Breast epithelium (tissue), 4 donors: ENCODE data around the gene SLC6A1. TPM values are rescaled to one million over a fixed set of nuclear protein-coding genes. Genes with fewer than 3 reads are reported as not detected.

ENCODE experiments used
- DNase-seq, 2 donors: peaks; one replicate each; pipeline ENCODE4 v3.0.0-alpha.2; 2019; ENCODE audit warnings: low spot score in 2 of 2
- H3K27ac ChIP-seq, 2 donors: fragments of 200-600 bp; sonication (generic) in 1 of 2; one replicate each; pipeline ENCODE4 v1.5.1; 2016 to 2019; ENCODE audit warnings: mild to moderate bottlenecking in 1 of 2
- H3K27me3 ChIP-seq, 2 donors: fragments of 200-600 bp; sonication (generic) in 1 of 2; one replicate each; pipeline versions ENCODE4 v1.5.1 to v1.6.0; 2017 to 2019; ENCODE audit warnings: control low read depth in 1 of 2, mild to moderate bottlenecking in 1 of 2
- H3K36me3 ChIP-seq: fragments of 200-600 bp; one replicate; pipeline ENCODE4 v1.5.1; 2019
- H3K4me1 ChIP-seq, 2 donors: fragments of 200-600 bp; sonication (generic); one replicate each; pipeline ENCODE4 v1.5.1; 2016 to 2019; ENCODE audit warnings: control low read depth in 1 of 2
- H3K4me3 ChIP-seq, 3 donors: fragments of 200-600 bp; sonication (generic); 1 replicate in 2 of 3; 2 replicates in 1 of 3; pipeline ENCODE4 v1.5.1; 2016 to 2019; ENCODE audit warnings: mild to moderate bottlenecking in 3 of 3, moderate library complexity in 2 of 3
- H3K9me3 ChIP-seq, 2 donors: fragments of 200-600 bp; sonication (generic) in 1 of 2; one replicate each; pipeline ENCODE4 v1.5.1; 2016 to 2019; ENCODE audit warnings: control low read depth in 1 of 2
- POLR2A ChIP-seq: fragments of 450-650 bp; IDR thresholded peaks from one replicate; pipeline ENCODE4 v1.6.1; 2016; ENCODE audit warnings: antibody characterized with exemption, mild to moderate bottlenecking, moderate library complexity
- POLR2AphosphoS5 ChIP-seq, 3 donors: sonication (generic); formaldehyde crosslinking; IDR thresholded peaks; one replicate each; pipeline ENCODE4 v1.6.1; 2017; ENCODE audit warnings: antibody characterized with exemption in 3 of 3
- intact Hi-C: fragments of 100-400 bp; cut with DNase I; formaldehyde crosslinking; loops from one replicate; pipeline ENCODE4 v1.15.1; 2023; ENCODE audit warnings: low total_unique reads
- total RNA-seq, 3 donors: library from RNA; depleted of rRNA; stranded (reverse); fragments of >200 nt; gene quantifications; one replicate each; pipeline ENCODE4 v1.1.0, GENCODE V29; 2016
- TF ChIP-seq, protein P1 (sequence below), 3 donors: fragments of 450-650 bp; IDR thresholded peaks; one replicate each; pipeline ENCODE4 v1.5.1; 2016 to 2017; ENCODE audit warnings: antibody characterized with exemption in 3 of 3, mild to moderate bottlenecking in 3 of 3, moderate library complexity in 3 of 3

SLC6A1 gene
- total RNA-seq, 3 donors from 2014 or later, result under 0.01 to 0.32 (median 0.29) TPM

DNA sequence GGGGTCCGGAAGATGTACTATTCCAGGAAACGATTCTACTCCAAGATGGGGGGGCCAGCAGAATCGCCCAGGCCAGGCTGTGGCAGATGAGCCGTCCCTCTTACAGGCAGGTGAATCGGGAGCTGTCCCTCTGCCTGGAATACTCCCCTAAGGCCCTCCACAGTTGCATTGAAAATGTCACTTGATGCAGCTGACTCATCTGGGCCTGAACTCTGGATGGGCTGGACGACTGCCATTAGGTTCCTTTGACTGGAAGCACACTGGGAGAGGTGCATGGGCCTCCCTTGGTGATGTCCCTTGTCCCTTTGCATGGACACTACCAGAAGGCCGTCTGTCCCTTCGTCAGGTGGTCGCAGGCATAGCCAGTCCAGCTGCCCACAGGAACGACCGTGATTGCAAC, 92.1 kb downstream of the SLC6A1 start:
- intact Hi-C loops, result no loop called here
- no peak for DNase-seq
- Histone ChIP-seq H3K9me3 (no peaks in the 10 kb centered on the region), H3K27ac (no peak overlapping the region), H3K4me1 (no peaks in the 10 kb centered on the region), H3K4me3 (no peak overlapping the region), H3K36me3 (no peaks in the 10 kb centered on the region), H3K27me3 (no peaks in the 10 kb centered on the region)
- TF ChIP-seq POLR2AphosphoS5 (IDR thresholded peaks at IDR 0.05) (no peak), POLR2A (no peak)
- TF ChIP-seq, protein P1, sequence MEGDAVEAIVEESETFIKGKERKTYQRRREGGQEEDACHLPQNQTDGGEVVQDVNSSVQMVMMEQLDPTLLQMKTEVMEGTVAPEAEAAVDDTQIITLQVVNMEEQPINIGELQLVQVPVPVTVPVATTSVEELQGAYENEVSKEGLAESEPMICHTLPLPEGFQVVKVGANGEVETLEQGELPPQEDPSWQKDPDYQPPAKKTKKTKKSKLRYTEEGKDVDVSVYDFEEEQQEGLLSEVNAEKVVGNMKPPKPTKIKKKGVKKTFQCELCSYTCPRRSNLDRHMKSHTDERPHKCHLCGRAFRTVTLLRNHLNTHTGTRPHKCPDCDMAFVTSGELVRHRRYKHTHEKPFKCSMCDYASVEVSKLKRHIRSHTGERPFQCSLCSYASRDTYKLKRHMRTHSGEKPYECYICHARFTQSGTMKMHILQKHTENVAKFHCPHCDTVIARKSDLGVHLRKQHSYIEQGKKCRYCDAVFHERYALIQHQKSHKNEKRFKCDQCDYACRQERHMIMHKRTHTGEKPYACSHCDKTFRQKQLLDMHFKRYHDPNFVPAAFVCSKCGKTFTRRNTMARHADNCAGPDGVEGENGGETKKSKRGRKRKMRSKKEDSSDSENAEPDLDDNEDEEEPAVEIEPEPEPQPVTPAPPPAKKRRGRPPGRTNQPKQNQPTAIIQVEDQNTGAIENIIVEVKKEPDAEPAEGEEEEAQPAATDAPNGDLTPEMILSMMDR (IDR thresholded peaks at IDR 0.05), result no peak

DNA sequence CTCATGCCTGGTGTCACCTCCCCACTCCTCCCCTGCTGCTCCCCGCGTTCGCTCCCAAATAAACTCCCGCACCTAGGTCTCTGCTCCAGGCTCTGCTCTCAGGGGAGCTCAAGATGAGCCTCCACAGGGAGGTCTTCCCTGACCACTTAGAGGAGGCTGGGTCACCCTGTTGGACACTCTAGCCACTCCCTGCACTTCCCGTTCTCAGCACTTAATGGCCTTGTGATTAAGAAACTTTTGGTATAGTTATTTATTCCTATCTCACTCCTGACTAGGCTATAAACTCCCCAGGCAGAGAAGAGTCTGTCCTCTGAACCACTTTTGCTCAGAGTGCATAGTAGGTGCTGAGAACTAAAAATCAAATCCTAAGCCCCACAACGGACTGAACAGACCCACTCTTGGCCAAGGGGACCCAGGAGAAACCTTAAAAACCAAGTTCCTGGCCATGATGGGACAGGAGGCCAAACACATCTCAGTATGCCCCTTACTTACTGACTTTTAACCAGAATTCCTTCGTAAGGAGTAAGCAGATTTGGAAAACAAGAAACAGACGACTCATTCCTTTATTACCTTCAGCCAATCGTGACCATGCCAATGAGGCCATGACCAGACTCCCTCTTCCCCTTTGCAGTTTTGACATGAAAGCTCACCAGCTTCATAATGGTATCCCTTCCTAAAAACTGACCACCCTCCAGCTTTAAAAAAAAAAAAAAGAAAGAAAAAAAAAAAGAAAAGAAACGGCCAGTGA, 92.7 kb downstream of the SLC6A1 start:
- H3K4me1 ChIP-seq, result no peaks in the 10 kb centered on the region
- no peaks in the 10 kb centered on the region for H3K9me3 ChIP-seq
- no peak overlapping the region for H3K4me3 ChIP-seq
- no peaks in the 10 kb centered on the region for H3K36me3 ChIP-seq
- no peaks in the 10 kb centered on the region for H3K27me3 ChIP-seq
- no peak overlapping the region for H3K27ac ChIP-seq
- intact Hi-C loops, result no loop called here
- TF ChIP-seq POLR2A (no peak), POLR2AphosphoS5 (IDR thresholded peaks at IDR 0.05) (no peak)
- TF ChIP-seq, protein P1 (IDR thresholded peaks at IDR 0.05), result no peak
- DNase-seq, result no peak

DNA sequence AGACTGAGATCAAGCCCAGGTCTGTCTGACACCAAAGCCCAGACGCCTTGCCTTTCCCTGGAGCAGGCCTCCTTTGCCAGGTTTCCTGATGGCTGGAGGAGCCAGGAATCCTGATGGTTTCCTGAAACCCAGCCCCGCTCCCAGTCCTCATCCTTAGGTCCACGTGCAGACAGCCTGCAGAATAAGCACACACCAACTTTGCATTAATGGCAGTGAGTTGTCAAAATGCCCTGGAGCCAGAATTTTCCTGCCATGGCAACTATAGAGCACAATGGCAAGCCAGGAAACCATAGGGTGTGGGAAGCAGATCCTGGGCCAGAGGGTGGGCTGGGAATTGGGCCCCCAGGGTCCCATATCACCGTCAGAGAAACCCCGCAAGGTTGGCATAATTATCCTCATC, 94.3 kb downstream of the SLC6A1 start:
- no peaks in the 10 kb centered on the region for H3K9me3 ChIP-seq
- no peak overlapping the region for H3K27ac ChIP-seq
- H3K36me3 ChIP-seq, result no peaks in the 10 kb centered on the region
- no peak for DNase-seq
- no peak overlapping the region for H3K4me3 ChIP-seq
- TF ChIP-seq POLR2AphosphoS5 (IDR thresholded peaks at IDR 0.05) (no peak), POLR2A (no peak)
- TF ChIP-seq, protein P1 (IDR thresholded peaks at IDR 0.05), result no peak
- intact Hi-C loops, result no loop called here
- no peaks in the 10 kb centered on the region for H3K27me3 ChIP-seq
- H3K4me1 ChIP-seq, result no peaks in the 10 kb centered on the region

DNA sequence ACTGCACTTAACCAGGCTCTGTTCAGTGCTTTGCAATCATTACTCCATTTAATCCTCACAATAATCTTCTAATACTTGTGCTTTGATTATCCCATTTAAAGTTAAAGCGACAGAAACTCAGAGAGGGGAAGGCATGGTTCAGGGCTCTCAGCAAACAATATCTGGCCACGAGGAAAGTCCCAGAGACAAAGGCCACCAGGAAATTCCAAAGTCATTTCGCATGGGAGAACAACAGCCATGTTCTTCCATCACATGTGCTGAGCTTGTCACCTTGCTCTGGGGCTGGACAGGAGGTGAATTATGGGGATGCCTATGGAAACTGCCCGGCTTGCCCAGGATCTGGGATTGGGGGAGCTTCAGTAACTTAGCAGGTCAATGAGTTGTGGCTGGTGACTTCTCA, 95.5 kb downstream of the SLC6A1 start:
- Histone ChIP-seq H3K27ac (no peak overlapping the region), H3K27me3 (no peaks in the 10 kb centered on the region), H3K9me3 (no peaks in the 10 kb centered on the region), H3K36me3 (no peaks in the 10 kb centered on the region), H3K4me1 (no peaks in the 10 kb centered on the region), H3K4me3 (no peak overlapping the region)
- no peak for DNase-seq
- no peak for TF ChIP-seq POLR2A
- intact Hi-C loops, result no loop called here

DNA sequence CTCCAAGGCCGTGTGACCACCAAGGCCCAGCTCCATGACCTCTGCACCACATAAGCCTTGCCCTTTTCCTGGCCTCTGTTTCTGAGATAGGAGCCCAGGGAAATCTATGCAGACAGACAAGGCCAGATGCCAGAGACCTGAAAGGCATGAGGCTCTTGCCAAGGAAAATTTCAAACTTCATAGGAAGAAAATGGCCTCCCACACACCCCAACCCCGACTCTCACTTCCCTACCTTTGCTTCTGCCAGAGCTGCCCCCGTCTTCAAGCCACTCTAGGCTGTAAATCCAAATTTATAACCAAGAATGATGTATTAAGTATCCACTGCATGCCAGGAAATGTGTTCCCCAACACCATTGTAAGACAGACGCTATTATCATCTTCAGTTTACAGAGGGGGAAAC, 96.3 kb downstream of the SLC6A1 start:
- Histone ChIP-seq H3K4me3 (no peak overlapping the region), H3K9me3 (no peaks in the 10 kb centered on the region), H3K36me3 (no peaks in the 10 kb centered on the region), H3K4me1 (no peaks in the 10 kb centered on the region), H3K27me3 (no peaks in the 10 kb centered on the region), H3K27ac (no peak overlapping the region)
- TF ChIP-seq POLR2A (no peak), POLR2AphosphoS5 (IDR thresholded peaks at IDR 0.05) (no peak)
- TF ChIP-seq, protein P1 (IDR thresholded peaks at IDR 0.05), result no peak
- intact Hi-C loops, result no loop called here
- no peak for DNase-seq

Other genes with a start within 250 kb of the SLC6A1 start
- gene SLC6A11, start 176.5 kb upstream of the SLC6A1 start, total RNA-seq, result under 1 TPM in 2 of 3 donors, not detected in 1; under 0.01 to 0.15 TPM
- 1 to 10 TPM; 3.8 to 4.2 (median 3.9) TPM for gene HRH1, start 161.7 kb downstream of the SLC6A1 start, total RNA-seq